ENCODE results near the gene UMODL1.
A peak's percentile ranks its signal among the peaks of the same experiment; 100 is the strongest.

DNA sequence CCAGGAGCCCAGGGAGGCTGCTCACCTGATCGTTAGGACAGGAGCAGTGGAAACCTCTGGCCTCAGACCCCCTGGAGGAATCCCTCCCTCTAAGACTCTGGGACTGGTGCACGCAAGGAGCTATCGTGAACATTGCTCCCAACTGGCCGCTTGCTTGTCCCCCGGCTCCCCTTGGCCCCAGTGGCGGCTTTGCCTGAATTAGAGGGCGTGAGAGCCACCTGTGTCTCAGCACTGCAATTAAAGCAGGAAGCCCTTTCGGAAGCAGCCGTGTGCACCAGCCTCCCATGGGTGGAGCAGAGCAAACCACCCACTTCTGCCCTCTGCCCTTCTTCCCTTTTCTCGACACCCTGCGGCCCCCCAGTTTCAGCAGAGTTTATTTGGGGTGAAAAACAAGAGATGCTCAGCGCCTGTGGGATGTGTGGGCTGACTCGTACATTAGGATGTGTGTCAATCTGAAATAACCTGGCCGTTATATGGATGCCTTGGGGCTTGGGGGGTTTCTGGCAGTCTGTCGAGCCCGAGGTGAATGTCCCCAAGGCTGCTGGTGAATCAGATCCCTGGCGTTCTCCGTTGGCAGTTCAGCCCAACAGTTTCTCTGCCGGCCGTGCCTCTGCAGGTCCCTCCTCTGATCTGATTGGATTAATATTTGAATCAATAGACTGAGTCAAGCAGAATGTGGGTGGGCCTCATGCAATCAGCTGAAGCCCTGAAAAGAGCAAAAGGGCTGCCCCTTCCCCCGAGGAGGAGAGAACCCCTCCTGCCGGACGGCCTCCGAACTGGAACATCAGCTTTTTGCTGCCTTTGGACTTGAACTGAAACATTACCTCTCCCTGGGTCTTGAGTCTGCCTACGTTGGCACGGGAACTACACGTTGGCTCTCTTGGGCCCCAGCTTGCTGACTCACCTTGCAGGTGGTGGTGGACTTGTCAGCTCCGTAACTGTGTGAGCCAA is 7.3 kb upstream of the UMODL1 start:
- TF ChIP-seq, protein P1, sequence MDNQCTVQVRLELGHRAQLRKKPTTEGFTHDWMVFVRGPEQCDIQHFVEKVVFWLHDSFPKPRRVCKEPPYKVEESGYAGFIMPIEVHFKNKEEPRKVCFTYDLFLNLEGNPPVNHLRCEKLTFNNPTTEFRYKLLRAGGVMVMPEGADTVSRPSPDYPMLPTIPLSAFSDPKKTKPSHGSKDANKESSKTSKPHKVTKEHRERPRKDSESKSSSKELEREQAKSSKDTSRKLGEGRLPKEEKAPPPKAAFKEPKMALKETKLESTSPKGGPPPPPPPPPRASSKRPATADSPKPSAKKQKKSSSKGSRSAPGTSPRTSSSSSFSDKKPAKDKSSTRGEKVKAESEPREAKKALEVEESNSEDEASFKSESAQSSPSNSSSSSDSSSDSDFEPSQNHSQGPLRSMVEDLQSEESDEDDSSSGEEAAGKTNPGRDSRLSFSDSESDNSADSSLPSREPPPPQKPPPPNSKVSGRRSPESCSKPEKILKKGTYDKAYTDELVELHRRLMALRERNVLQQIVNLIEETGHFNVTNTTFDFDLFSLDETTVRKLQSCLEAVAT (IDR thresholded peaks at IDR 0.05) = no peak
- TF ChIP-seq, protein P2, sequence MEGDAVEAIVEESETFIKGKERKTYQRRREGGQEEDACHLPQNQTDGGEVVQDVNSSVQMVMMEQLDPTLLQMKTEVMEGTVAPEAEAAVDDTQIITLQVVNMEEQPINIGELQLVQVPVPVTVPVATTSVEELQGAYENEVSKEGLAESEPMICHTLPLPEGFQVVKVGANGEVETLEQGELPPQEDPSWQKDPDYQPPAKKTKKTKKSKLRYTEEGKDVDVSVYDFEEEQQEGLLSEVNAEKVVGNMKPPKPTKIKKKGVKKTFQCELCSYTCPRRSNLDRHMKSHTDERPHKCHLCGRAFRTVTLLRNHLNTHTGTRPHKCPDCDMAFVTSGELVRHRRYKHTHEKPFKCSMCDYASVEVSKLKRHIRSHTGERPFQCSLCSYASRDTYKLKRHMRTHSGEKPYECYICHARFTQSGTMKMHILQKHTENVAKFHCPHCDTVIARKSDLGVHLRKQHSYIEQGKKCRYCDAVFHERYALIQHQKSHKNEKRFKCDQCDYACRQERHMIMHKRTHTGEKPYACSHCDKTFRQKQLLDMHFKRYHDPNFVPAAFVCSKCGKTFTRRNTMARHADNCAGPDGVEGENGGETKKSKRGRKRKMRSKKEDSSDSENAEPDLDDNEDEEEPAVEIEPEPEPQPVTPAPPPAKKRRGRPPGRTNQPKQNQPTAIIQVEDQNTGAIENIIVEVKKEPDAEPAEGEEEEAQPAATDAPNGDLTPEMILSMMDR (IDR thresholded peaks at IDR 0.05 in 2 of 3, conservative IDR thresholded peaks at IDR 0.05 in 1 of 3; ENCODE audit: control insufficient read depth in 2 of 3, extremely low read depth in 1 of 3, insufficient read depth in 1 of 3, low read depth in 3 of 3, low read length in 3 of 3) = no peak
- TF ChIP-seq POLR2A (IDR thresholded peaks at IDR 0.05; ENCODE audit: low read depth, low read length) = peak; percentile 73
- TF ChIP-seq SIN3A (IDR thresholded peaks at IDR 0.05; ENCODE audit: low read depth, low read length) = no peak
- no peak for TF ChIP-seq FOXK2 (IDR thresholded peaks at IDR 0.05)
- TF ChIP-seq POLR2AphosphoS5 (IDR thresholded peaks at IDR 0.05; ENCODE audit: low read length) = no peak

All from GM12878 (cell line).